OCI-M2 (cell line): ENCODE measurements around the gene SLC15A3.
"Not testable (repeated sequence)": the region's sequence is repeated elsewhere in the genome, so short reads cannot be mapped to it uniquely, and the experiment has no call there.

Experiments
- DNase-seq: peaks from one replicate; lab custom pipeline; 2025; ENCODE audit not compliant: unreplicated experiment; lab: John Stamatoyannopoulos, UW

Gene SLC15A3

DNA sequence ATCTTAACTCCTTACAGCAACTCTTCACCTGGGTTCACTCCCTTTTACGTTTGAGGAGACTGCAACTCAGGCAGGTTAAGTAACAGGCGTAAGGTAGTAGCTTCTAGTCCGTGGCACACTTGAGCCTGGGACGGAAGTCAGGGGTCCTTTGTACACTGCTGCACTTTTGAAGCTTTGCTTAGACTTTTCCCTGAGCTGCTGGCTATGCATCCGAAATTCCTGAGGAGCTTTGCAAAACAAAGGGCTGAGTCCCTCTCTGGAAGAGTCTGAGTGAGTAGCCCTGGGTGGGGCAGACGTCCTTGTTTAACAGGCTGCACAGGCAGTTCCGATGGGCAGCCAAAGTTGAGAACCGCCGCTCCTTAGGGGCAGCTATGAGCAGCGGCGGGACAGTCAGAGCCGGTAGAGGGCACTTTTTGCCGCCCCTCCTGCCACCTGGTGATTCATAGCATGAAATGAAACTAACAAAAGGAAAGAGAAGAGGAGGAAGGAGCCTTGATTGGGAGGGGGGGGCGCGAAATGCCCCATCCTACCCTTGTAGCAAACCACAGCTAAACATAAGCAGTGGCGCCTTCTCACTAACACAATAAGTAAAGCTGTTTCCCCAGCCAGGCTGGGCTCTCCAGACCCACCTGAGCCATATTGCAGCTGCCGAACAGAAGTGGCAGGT, 36.6 kb downstream of the SLC15A3 start:
- no peak for DNase-seq

DNA sequence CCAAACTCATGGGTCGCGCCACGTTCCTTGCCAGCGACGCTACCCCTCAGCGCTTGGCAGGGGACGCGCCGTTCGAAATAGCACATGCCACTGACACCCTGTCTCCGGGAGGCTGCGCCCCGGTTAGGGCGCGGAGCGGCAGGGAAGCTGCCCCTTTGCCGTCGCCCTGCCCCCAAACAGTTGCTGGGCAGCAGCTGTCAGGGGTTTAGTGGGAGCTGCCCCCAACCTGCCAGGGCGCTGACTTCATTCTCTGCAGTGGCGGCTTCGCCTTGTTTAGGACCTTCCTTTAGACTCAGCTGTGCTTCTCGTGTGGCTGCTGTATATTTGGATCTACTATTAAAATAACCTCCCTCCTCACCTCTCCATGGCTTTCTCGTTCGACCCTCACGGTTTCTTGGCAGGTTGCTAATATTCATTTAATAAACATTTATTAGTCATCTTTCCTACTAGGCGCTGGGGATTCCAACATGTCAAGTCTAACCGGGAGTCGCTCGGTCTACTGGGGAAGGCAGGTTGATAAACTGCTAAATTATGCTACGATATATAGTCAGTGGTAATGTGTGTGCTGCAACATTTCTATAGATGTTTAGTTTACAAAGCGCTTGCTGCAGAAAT, 37.2 kb downstream of the SLC15A3 start:
- DNase-seq, result no peak

DNA sequence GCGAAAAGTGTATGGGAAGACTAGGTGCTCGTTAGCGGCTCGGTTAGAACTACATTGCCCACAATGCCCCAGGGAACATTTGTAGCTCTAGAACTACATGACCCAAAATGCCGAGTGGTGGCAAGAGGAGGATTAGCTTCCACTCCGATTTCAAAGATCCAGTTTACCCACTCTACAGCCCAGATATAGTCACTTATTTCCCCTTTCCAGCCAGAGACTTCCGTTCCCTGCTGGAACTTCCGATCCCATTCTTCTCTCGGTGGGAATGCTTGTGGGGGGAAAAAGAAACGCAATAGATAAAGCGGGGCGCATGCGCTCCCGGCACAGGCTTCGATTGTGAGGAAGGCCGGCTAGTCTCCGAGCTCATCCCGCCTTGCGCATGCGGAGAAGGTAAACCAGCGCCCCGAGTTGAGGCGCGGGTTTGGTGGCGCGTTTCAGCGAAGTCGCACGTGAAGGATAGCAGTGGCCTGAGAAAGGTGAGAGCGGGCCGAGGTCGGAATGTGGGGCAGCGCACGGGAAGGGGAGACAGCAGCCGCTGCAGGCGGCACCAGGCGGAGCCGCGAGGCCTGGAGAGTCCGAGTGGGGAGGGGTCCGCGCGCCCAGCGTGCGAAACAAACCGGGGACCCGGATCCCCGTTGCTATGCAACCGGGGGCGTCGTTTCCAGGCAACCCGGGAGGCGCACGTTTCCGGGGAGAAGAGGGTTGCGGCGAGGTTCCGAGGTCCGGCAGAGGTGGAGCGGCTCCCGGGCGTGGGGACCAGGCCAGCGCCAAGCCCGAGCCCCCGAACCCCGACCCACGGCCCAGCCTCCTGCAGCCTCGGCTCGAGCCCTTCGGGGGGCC, 38.0 kb downstream of the SLC15A3 start, which contains the start of gene TMEM109:
TMEM109 (plus strand) TSS at position 366 of the 840 bp plus-strand sequence. CDS start 5,536 bp downstream, outside the sequence.
- peak; percentile 52 for DNase-seq

DNA sequence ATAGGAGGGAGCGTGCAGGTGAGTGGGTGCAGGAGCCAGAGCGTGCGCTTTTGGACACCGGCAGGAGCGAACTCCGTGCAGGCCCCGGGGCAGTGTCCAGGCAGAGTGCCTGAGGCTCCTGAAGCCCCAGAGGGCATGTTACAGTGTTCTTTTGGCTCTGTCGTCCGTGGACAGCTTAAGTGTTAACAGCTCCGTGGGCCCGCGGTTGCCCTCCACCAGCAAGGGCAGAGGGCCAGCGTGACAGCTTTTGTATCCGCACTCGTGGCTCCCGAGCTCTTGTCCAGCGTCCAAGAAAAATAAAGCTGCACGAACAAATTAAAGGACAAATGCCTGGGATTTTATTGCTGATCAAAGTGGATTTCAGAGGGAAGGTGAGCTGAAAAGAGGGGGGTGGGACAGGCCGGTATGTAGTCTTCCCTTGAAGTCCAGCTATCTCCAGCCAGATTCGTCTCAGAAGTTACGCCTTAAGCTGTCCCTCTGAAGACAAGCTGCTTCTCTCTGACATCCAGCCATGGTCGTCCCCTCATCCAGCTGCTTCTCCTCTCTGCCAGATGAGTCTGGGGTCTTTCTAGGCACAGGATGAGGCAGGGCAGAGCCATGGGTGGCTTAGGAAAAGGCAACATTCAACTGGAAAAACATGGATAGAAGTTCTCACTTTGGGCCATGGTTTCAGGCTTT, 39.0 kb downstream of the SLC15A3 start:
- no peak for DNase-seq

DNA sequence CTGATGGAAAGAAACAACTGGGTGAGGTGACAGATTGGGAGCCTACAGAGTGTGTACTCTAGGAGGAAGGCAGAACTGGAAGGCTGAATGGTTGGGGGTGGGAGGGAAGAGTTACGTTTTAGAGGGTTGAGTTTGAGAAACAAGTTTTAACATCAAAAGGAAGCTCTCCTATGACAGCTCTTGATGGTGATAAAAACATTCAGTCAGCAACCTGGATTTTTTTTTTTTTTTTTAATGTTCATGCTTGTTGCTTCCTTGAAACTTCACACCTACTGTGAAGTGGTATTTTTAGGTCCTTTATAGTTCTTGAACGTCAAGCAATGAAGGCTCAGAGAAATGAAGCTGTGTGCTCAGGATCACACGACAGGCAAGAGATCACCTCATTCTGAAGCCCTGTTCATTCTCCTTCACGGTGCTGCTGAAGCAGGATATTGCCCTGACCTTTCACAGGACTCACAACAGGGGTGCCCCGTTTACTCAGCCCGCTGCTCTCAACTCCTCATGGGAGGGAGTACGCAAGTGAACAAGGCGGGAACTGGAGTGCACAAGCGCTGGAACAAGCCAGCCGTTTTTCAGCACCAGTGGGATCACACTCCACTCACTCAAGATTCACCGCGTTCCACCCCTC, 39.6 kb downstream of the SLC15A3 start:
- no peak for DNase-seq

DNA sequence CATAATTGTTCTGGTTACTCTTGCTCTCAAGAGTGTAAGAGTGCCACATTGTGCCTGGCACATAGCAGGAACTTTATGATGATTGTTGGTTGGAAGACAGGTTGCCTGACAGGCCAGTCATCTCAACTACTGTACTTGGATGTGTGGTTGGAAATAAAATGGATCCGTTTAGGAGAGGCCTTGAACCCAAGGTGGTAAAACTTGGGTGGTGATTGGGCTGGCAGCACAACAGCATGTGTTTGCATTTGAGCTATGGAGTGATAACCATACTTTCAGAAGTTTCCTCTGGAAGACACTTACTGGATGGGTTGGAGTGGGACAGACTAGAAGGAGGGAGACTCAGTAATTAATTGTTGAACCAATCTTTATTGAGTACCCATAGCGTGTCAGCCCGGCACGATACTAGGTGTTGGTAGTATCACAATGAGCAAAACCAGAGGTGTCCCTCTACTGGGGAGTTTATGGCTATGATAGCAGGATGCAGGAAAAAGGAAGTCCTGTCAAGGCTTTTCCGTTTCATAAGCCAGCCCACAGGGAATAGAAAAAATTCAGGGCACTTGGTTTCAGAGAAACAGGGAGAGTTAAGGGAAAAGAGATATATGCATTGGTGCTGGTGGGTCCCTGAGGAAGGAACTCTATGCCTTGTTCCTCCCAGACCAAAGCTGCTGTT, 41.1 kb downstream of the SLC15A3 start:
- DNase-seq, result no peak

DNA sequence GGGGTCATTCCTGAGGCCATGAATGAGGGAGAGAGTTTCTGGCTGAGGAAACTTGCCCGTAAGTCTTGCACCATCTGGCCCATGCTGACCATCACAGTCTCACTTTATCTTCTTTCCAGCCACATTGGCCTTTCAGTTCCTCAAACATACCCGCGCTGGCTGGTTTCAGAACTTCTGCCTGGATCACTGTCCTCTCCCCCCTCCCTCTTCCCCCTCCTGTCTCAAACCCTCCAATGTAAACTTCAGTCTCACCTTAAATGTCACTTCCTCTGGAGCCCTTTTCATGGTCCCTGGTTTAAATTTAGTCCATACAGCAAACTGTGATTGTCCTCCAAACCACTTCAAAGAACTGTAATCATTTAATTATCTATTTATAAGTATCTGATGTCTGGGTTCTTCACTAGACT, 41.7 kb downstream of the SLC15A3 start:
- DNase-seq, result no peak

DNA sequence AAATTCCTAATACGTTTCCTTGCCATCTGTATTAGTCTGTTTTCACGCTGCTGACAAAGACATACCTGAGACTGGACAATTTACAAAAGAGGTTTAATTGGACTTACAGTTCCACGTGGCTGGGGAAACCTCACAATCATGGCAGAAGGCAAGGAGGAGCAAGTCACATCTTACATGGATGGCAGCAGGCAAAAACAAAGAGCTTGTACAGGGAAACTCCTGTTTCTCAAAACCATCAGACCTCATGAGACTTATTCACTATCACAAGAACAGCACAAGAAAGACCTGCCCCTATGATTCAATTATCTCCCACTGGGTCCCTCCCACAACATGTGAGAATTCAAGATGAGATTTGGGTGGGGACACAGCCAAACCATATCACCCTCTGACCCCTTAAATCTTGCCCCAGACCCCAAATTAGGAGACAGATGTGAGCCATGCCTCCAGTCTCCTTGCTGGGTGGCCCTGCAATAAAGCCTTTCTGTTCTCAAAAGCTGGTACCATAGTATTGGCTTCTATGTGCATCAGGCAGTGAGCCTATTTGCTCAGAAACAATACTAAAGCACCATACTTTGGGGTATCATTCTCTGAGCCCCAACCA, 42.2 kb downstream of the SLC15A3 start:
- not testable (repeated sequence) for DNase-seq

DNA sequence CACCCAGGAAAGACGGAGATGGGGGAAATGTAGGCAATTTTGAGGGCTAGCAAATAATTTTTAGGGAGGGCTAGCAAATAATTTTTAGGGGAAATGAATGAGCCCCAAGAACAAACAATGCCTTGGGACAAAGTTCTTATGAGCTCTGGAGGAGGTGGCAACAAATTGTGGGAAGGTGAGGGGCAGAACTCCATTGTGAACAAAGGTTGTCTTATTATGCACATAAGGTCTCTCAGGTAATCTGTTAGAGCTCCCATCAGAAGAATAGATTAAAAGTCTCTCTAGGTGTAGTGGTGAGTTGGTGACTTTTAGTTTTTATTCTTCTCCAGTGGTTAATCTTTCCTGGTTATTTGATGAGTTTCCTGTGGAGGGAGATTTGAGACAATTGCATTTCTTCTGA, 43.2 kb downstream of the SLC15A3 start:
- no peak for DNase-seq

DNA sequence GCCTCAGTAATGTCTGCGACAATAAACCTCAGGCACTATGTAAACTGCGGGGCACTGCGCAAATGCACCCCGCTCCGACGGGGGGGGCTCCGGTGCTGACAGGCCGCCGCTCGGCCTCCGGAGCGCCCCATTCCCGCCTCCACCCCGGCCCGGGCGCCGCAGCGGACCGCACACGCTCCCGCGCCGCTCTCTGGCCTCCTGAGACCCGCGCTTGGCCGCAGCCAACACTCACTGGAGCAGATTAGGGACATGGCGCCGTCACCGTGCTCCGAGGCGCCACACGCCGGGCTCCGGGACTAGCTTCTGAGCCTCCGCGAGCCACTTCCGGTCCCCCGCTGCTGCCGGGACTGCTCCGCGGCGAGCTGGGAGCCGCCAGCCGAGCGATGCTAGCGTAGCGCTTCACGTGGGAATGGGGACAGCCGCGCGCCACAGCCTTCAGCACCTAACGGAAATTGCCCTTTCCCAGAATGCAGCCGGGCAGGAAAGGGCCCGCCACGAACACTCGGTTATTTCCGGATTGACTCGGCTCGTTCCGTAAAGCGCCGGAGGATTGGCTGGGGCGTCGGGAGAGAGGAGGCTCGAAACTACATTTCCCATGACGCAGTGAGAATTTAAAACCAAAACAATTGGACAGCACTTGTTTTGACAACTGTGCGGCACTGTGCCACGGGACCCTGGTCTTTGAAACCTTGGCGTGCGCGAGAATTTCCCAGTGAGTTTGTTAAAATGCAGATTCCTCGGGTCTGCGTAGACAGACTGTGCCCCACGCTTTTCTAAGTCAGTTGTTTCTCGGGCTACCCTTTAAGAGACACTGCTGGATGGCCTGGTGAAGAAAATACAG, 45.6 kb downstream of the SLC15A3 start, which contains the start of gene PRPF19:
PRPF19 (minus strand) TSS at position 454 of the 841 bp plus-strand sequence; CDS start at position 251, 203 bp downstream.
- peak; percentile 84 for DNase-seq

DNA sequence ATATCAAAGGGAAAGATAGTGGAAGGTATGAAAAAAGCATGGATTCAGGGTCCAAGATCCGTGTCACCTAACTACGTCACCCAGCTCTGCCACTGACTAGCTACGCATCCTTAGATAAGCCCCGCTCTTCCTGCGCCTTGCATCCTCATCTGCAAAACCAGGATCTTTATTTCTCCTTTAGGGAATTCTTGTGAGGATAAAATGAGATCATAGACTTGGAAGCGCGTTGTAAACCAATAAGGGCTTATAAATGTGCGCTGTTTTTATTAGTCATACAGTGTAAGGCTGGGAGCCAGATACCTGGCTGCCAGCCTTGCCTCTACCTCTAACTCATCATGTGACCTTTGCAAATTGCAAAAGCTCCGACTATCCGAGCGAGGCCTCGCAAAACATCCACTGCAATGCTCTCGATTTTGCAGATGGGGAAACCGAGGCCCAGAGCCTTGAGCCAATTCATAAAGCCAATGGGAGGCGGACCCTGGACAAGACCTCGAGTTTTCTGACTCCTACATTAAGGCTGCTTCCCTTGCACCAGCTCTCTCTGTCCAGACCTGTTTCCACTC, 46.3 kb downstream of the SLC15A3 start:
- DNase-seq, result no peak

DNA sequence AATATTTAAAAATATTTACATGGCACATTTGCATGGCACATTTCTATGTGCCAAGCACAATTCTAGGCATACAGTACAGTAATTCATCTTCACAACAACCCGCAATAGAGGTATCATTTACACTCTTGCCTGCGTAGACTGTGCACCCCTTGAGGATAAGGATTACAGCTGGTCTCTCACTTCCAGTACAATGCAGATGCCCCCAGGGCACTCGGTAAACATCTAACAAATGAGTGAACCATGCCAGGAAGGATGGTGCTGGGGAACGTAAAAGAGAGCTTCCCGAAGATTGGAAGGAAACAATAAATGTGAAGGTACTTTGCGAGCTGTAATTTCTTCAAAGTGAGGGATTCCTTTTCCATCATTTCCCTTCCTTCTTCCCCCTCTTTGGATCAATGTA, 46.9 kb downstream of the SLC15A3 start:
- no peak for DNase-seq

DNA sequence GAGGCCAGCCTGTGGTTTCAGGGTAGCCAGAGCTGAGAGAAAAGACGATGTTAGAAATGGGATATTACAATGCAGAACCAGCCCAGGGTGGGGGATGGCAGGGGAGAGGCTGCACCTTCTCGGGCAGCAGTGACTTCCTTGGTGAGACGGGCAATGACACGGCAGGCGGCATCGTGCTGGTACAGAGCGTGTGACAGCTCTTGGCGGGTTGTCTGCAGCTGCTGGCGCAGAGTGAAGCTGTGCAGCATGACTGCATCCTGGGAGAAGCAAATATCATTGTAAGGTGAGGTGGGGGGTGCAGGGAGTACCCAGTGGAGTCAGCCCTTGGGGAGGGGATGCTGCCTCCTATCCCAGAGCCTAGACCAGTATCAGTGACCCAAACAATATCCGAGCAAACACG, 49.4 kb downstream of the SLC15A3 start:
- no peak for DNase-seq

DNA sequence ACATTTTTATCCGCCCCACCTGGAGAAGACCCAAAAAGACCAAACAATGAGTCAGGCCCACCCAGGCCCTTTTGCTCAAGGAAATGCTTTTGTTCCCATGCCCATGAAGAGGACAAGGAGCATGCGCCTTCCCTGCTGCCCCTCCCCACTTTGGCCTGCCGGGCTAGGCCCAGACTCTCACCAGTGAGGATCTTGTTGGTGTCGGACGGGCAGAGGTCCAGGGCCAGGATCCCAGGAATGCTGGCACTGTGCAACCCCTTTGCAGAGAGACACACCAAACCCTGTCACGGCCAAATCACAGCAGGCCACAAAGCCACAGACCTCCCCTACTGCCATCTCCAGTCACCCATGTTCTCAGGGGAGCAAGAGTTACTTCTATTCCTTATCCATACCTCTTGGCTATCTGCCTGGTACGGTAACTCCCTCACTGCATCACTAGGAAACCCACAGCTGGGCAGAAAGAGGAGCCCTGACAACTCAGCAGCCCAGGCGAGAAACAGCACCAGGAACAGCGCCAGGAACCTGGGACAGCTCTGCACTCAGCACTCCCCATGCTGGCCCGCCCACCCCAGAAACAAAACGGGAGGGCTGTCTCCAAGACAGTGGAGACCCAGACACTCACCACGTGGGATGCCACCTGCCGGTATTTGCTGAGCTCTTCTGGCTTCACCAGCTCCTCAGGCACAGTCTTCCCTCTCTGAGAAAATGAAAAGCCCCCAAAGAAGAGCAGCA, 51.1 kb downstream of the SLC15A3 start:
- no peak for DNase-seq

DNA sequence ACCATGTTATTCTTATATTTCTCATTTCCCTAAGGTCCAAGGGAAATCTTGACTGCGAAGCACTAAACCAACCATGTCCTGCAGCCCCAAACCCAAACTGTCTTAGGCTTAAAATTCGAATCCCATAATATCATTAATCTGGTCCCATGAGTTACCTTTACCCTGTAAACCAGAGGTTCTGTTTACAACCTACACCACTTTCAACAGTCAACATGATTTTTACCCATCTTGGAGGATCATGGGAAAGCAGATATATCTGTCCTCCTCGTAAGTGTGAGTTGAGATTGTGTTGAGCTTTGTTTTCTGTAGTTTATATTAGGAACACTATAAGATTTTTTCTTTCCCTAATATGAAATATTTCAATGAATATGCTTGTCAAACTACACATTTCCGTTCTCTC, 52.0 kb downstream of the SLC15A3 start:
- DNase-seq, result no peak

DNA sequence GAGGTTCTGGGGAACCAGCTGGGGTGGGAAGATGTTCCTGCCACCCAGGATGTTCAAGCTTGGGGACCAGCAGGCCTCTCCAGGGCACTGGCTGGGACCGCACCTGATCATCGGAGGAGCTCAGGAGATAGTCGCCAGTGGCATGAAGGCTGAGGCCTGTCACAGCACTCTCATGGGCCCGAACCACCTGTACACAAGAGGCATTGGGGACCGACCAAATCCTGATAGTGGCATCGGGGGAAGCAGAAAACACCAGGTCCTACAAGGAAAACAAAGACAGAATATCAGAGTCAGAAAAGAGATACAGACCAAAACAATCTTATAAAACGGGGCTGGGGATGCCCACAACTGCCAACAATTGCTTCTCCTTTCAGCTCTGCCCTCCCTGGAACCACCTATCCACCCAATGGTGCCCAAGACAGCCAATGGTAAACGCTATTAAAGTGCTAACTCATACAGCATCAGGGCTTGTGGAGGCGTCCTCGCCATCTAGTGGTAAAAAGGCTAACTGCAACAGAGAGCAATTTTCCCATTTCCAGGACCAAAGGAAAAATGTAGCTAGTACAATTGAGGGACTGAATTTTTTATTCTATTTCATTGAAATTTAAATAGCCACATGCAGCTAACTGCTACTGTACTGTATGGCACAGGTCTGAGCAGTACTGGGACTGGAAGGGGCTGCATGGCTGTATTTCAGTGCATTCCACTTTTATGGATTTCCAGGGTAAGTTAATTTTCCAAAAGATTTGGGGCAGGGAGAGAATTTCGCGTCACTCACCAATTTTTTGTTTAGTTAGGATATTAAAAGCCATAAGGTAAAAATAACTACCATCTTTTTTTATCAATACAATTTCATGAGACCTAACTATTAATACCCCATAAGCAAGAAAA, 52.7 kb downstream of the SLC15A3 start:
- no peak for DNase-seq

DNA sequence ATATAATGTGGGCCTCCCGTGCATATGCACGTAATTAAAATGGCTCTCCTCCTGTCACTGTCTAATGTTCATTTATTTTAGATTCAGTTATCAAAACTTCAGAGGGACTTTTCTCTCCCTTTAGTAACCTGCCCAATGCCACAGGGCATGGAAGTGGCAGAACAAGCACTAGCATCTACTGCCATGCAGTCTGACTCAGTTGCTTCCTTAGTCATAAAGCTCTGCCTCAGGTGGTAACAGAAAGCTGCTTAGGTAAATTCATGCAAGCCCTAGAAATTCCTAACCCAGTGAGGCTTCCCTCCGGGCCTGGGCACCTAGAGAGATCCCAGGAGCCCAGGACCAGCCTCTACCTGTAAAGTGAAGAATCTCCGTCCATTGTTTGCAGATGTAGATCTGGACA, 54.5 kb downstream of the SLC15A3 start:
- no peak for DNase-seq
